Peyer's patch (tissue), 4 donors: ENCODE measurements around the gene TTLL12. TPM values are rescaled to one million over a fixed set of nuclear protein-coding genes. Genes with fewer than 3 reads are reported as not detected.

ENCODE experiments used
- DNase-seq, 3 donors: peaks; one replicate each; pipeline ENCODE4 v3.0.0-alpha.2; 2017 to 2019
- H3K27ac ChIP-seq, 4 donors: fragments of 200-600 bp; sonication (generic); one replicate each; pipeline ENCODE4 v1.5.1; 2016 to 2019
- H3K27me3 ChIP-seq, 2 donors: fragments of 200-600 bp; sonication (generic); one replicate each; pipeline ENCODE4 v1.5.1; 2019
- H3K36me3 ChIP-seq, 3 donors: fragments of 200-600 bp; sonication (generic); one replicate each; pipeline ENCODE4 v1.5.1; 2016 to 2019
- H3K4me1 ChIP-seq, 4 donors: fragments of 200-600 bp; sonication (generic); one replicate each; pipeline ENCODE4 v1.5.1; 2016 to 2019
- H3K4me3 ChIP-seq, 4 donors: fragments of 200-600 bp; sonication (generic); 1 replicate in 3 of 4; 2 replicates in 1 of 4; pipeline ENCODE4 v1.5.1; 2016 to 2019; ENCODE audit warnings: mild to moderate bottlenecking in 1 of 4
- H3K9me3 ChIP-seq, 4 donors: fragments of 200-600 bp; sonication (generic); one replicate each; pipeline ENCODE4 v1.5.1; 2016 to 2019; ENCODE audit warnings: mild to moderate bottlenecking in 1 of 4
- POLR2A ChIP-seq, 2 donors: fragments of 450-650 bp; IDR thresholded peaks; one replicate each; pipeline ENCODE4 v1.5.1; 2017; ENCODE audit warnings: antibody characterized with exemption in 2 of 2, mild to moderate bottlenecking in 2 of 2, moderate library complexity in 2 of 2
- total RNA-seq, 4 donors: library from RNA; depleted of rRNA; stranded (reverse); fragments of >200 nt; gene quantifications; one replicate each; pipeline ENCODE4 v1.1.0, GENCODE V29; 2016
- TF ChIP-seq, protein P1 (sequence below), 6 experiments: fragments of 450-650 bp in 4 of 6; fragments of 200-600 bp in 2 of 6; sonication (generic) in 1 of 6; IDR thresholded peaks; one replicate each; pipeline ENCODE4 v1.5.1; 2017 to 2019; ENCODE audit warnings: antibody characterized with exemption in 6 of 6, mild to moderate bottlenecking in 3 of 6, moderate library complexity in 1 of 6

TTLL12 gene
- total RNA-seq, 4 donors from 2014 or later = 34.7 to 77.8 (median 58.2) TPM

- TF ChIP-seq, protein P1, sequence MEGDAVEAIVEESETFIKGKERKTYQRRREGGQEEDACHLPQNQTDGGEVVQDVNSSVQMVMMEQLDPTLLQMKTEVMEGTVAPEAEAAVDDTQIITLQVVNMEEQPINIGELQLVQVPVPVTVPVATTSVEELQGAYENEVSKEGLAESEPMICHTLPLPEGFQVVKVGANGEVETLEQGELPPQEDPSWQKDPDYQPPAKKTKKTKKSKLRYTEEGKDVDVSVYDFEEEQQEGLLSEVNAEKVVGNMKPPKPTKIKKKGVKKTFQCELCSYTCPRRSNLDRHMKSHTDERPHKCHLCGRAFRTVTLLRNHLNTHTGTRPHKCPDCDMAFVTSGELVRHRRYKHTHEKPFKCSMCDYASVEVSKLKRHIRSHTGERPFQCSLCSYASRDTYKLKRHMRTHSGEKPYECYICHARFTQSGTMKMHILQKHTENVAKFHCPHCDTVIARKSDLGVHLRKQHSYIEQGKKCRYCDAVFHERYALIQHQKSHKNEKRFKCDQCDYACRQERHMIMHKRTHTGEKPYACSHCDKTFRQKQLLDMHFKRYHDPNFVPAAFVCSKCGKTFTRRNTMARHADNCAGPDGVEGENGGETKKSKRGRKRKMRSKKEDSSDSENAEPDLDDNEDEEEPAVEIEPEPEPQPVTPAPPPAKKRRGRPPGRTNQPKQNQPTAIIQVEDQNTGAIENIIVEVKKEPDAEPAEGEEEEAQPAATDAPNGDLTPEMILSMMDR (IDR thresholded peaks at IDR 0.05) = no peak
- TF ChIP-seq POLR2A (IDR thresholded peaks at IDR 0.05) = no peak
- Histone ChIP-seq H3K4me3 (no peak overlapping the region), H3K27me3 (no peaks in the 10 kb centered on the region), H3K9me3 (no peaks in the 10 kb centered on the region), H3K4me1 (peaks cover 0 to 42% (median 11%) of the 10 kb centered on the region in 4 donors), H3K36me3 (no peaks in the 10 kb centered on the region), H3K27ac (no peak overlapping the region)
- DNase-seq = no peak
These were observed 33.0 kb downstream of the TTLL12 start for GRCh38 chr22:43153899-43154298.

- H3K9me3 ChIP-seq = no peaks in the 10 kb centered on the region
- H3K27ac ChIP-seq = peak overlapping the region; percentile 77 to 92 (median 84)
- peak; percentile 65 to 89 (median 89) for DNase-seq
- H3K36me3 ChIP-seq = no peaks in the 10 kb centered on the region
- TF ChIP-seq, protein P1 (IDR thresholded peaks at IDR 0.05) = no peak
- peak; percentile 3 to 69 for TF ChIP-seq POLR2A (IDR thresholded peaks at IDR 0.05)
- peaks cover 0 to 28% (median 11%) of the 10 kb centered on the region in 4 donors for H3K4me1 ChIP-seq
- H3K4me3 ChIP-seq = peak overlapping the region; percentile 53 to 97 (median 92)
- H3K27me3 ChIP-seq = no peaks in the 10 kb centered on the region
These were observed 34.4 kb downstream of the TTLL12 start for GRCh38 chr22:43152357-43153071.

DNA sequence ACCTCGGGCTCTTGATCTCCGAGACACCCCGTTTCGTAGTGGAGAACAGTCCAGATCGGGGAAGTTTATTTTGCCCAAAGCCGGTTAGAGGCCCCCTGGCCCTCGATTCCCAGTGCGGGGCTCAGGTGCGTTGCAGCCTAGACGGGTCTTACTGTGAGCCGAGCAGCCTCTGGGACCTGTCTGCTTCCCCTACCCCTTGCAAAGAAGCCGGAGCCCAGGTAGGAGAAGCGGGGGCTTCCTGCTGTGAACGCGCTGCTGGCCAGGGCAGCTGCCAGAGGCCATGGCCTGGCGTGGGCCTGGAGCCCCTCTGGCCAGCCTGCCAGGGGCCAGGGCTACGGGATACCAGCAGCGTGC is 35.0 kb downstream of the TTLL12 start:
- Histone ChIP-seq H3K27ac (peak overlapping the region; percentile 77 to 92 (median 84)), H3K27me3 (no peaks in the 10 kb centered on the region), H3K36me3 (no peaks in the 10 kb centered on the region), H3K9me3 (no peaks in the 10 kb centered on the region), H3K4me1 (peaks cover 0 to 23% (median 11%) of the 10 kb centered on the region in 4 donors), H3K4me3 (peak overlapping the region; percentile 53 to 97 (median 92))
- no peak for DNase-seq
- TF ChIP-seq, protein P1 (IDR thresholded peaks at IDR 0.05) = no peak
- peak in 1 of 2 donors; percentile 35 for TF ChIP-seq POLR2A (IDR thresholded peaks at IDR 0.05)

DNA sequence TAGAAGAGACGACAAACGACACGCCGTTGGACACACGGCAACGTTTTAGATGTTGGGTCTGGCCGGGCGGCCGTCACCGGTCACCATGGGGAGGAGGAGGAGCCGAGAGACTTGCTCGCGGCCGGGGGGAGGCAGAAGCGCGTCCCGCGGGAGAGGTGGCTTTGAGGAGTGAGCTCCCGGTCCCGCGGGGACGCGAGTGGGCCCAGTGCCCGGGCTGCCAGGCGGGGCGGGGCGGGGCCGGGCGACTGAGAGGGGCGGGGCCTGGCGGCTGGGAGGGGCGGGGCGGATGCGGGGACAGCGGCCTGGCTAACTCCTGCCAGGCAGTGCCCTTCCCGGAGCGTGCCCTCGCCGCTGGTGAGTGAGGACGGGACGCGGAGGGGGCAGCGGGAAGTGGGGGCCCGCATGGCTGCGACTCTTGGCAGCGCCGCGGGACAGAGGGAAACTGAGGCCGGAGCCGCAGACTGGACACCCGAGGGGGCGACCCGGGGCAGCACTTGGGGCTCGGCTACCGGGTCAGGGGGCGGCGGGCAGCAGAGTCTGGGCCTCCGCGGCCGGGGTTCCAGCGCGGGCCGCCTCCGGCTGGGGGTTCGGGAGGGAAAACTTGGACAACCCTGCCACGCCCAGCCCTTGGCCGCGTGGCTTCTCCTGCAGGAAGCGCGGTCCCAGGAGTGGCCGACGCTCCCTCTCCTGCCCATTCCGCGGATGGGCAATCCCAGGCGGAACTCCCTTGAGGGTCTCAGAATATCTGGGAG is 35.5 kb downstream of the TTLL12 start, which contains the start of gene TSPO:
TSS of gene TSPO (plus strand) at position 309 of the 752 bp plus-strand sequence. CDS start 7,680 bp downstream, outside the sequence.
- H3K4me1 ChIP-seq = peaks cover 0 to 21% (median 9%) of the 10 kb centered on the region in 4 donors
- no peaks in the 10 kb centered on the region for H3K27me3 ChIP-seq
- peak; percentile 66 to 91 (median 85) for DNase-seq
- no peaks in the 10 kb centered on the region for H3K36me3 ChIP-seq
- H3K27ac ChIP-seq = peak within 1 kb of the TSS; percentile 77 to 92 (median 84)
- TF ChIP-seq, protein P1 (IDR thresholded peaks at IDR 0.05) = peak in 1 of 6 experiments; percentile 4
- TF ChIP-seq POLR2A (IDR thresholded peaks at IDR 0.05) = peak in 1 of 2 donors; percentile 65
- peak within 1 kb of the TSS; percentile 53 to 97 (median 92) for H3K4me3 ChIP-seq
- no peaks in the 10 kb centered on the region for H3K9me3 ChIP-seq

DNA sequence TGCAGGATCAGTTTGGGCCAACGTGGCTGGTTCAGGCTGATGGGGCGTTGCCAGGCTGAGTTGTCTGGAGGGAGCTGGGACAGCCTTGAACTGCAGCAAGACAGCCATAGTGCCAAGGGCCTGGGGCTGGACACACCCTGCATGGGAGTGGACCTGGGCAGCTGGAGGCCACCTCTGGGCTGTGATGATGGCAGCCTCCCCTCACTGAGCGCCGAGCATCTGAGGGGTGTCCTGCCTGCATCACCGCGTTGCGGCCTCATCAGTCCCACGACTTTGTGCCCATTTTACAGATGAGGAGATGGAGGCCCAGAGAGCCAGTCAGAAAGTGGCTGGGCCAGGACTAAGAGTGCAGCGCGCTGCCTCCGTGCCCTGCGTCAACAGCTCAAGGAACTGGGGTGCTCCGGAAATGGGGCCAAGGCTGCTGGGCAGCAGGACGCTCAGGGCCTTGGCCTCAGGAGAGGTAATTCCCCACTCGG is 36.2 kb downstream of the TTLL12 start:
- Histone ChIP-seq H3K27me3 (no peaks in the 10 kb centered on the region), H3K27ac (peak overlapping the region; percentile 77 to 92 (median 84)), H3K36me3 (no peaks in the 10 kb centered on the region), H3K4me3 (peak overlapping the region; percentile 53 to 97 (median 92)), H3K4me1 (peaks cover 0 to 21% (median 8%) of the 10 kb centered on the region in 4 donors), H3K9me3 (no peaks in the 10 kb centered on the region)
- DNase-seq = no peak
- no peak for TF ChIP-seq POLR2A (IDR thresholded peaks at IDR 0.05)
- TF ChIP-seq, protein P1 (IDR thresholded peaks at IDR 0.05) = no peak
